ENCODE data around the gene RHNO1.

DNA sequence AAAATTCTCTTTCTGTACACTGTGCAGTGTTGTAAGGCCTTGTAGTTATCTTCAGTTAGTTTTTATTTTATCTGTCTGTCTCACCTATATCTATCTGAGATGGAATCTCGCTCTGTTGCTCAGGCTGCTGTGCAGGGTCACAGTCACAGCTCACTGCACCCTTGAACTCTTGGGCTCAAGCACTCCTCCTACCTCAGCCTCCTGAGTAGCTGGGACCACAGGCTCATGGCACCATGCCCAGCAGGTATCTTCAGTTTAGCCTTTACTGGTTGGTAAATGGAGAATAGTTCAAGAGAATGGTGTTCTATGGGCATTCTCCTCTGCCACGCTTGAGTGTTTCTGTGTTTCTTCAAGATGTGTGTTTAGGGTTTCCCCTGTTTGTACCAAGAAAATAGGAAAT, 27.2 kb downstream of the RHNO1 start:
- no peak for TF ChIP-seq CTCF (IDR thresholded peaks at IDR 0.05)
- TF ChIP-seq POLR2A (IDR thresholded peaks at IDR 0.05) = no peak
- no peak for TF ChIP-seq POLR2AphosphoS5 (IDR thresholded peaks at IDR 0.05)
- TF ChIP-seq EP300 (IDR thresholded peaks at IDR 0.05) = no peak

Measured in upper lobe of left lung (tissue), 4 donors.